ENCODE data around the gene CAMKV. TPM values are rescaled to one million over a fixed set of nuclear protein-coding genes. Genes with fewer than 3 reads are reported as not detected.
"Not testable (repeated sequence)": the region's sequence is repeated elsewhere in the genome, so short reads cannot be mapped to it uniquely, and the experiment has no call there.

The CAMKV gene
- total RNA-seq, 1 experiment from 2014 or later: 58.2 TPM

DNA sequence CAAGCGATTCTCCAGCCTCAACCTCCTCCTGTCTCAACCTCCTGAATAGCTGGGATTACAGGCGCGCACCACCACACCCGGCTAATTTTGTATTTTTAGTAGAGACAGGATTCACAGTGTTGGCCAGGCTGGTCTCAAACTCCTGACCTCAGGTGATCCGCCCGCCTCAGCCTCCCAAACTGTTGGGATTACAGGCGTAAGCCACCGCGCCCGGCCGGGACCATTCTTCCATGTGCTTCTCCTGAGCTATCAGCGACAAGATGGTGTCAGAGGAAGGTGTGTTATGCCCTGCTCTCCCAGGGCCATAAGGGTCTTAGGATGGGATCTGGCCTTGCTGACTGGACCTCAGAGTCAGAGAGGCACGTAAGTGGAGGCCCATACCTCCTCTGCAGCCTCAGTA is 34.7 kb upstream of the CAMKV start:
- DNase-seq (ENCODE audit: low spot score); H3K9me3 Mint-ChIP-seq; H3K4me3 Mint-ChIP-seq; ATAC-seq; H3K36me3 Mint-ChIP-seq; H3K27ac Mint-ChIP-seq; H3K27me3 Mint-ChIP-seq (ENCODE audit: low read depth); POLR2A ChIA-PET: not testable (repeated sequence)
- H3K4me1 Mint-ChIP-seq: peaks cover 33% of the 10 kb centered on the region
- CTCF ChIA-PET: interaction anchor here (0.6 to 8.9 kb wide), 3 partner anchors 54 to 100 kb away, joined by 4 to 115 read pairs (median 103); partner anchors contain the start of gene INKA1

GRCh38 chr3:49903451-49904424 is 34.0 kb upstream of the CAMKV start, which contains the start of gene MST1R:
Gene MST1R (minus strand): TSS chr3:49903873. CDS start chr3:49903609, 264 bp downstream.
- peak; percentile 91 for ATAC-seq
- Mint-ChIP-seq H3K27me3 (ENCODE audit: low read depth) (no peaks in the 10 kb centered on the region), H3K9me3 (no peaks in the 10 kb centered on the region), H3K4me1 (peaks cover 32% of the 10 kb centered on the region), H3K4me3 (peak within 1 kb of the TSS; percentile 66), H3K27ac (peak within 1 kb of the TSS; percentile 95), H3K36me3 (no peaks in the 10 kb centered on the region)
- ChIA-PET POLR2A (no interaction called here), CTCF (interaction anchor here (0.6 to 8.9 kb wide), 6 partner anchors 26 to 101 kb away, joined by 3 to 115 read pairs (median 4); partner anchors contain the start of genes CAMKV, INKA1 and MON1A)
- DNase-seq (ENCODE audit: low spot score): peak; percentile 94
- no peak for TF ChIP-seq ZNF416 (CRISPR knock-in tag; IDR thresholded peaks at IDR 0.05)
- TF ChIP-seq, protein P1, sequence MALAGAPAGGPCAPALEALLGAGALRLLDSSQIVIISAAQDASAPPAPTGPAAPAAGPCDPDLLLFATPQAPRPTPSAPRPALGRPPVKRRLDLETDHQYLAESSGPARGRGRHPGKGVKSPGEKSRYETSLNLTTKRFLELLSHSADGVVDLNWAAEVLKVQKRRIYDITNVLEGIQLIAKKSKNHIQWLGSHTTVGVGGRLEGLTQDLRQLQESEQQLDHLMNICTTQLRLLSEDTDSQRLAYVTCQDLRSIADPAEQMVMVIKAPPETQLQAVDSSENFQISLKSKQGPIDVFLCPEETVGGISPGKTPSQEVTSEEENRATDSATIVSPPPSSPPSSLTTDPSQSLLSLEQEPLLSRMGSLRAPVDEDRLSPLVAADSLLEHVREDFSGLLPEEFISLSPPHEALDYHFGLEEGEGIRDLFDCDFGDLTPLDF (CRISPR knock-in tag; IDR thresholded peaks at IDR 0.05): peak; percentile 39; the same call in 1 of the 2 replicates
- TF ChIP-seq NFE2L1 (CRISPR knock-in tag; IDR thresholded peaks at IDR 0.05): peak; percentile 12; the same call in 1 of the 2 replicates
- TF ChIP-seq TP53 (CRISPR knock-in tag; IDR thresholded peaks at IDR 0.05): peak; percentile 47; the same call in 1 of the 2 replicates
- no peak for TF ChIP-seq ZNF219 (CRISPR knock-in tag; IDR thresholded peaks at IDR 0.05; ENCODE audit: borderline replicate concordance)
- peak; percentile 81 for TF ChIP-seq SP1 (CRISPR knock-in tag; conservative IDR thresholded peaks at IDR 0.05)
- TF ChIP-seq CBFB (CRISPR knock-in tag; IDR thresholded peaks at IDR 0.05; ENCODE audit: low read depth): 0 out of 2 replicates have a peak, but pooled peaks have one; percentile 46
- TF ChIP-seq, protein P2, sequence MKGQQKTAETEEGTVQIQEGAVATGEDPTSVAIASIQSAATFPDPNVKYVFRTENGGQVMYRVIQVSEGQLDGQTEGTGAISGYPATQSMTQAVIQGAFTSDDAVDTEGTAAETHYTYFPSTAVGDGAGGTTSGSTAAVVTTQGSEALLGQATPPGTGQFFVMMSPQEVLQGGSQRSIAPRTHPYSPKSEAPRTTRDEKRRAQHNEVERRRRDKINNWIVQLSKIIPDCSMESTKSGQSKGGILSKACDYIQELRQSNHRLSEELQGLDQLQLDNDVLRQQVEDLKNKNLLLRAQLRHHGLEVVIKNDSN (CRISPR knock-in tag; IDR thresholded peaks at IDR 0.05): 0 out of 2 replicates have a peak, but pooled peaks have one; percentile 41
- TF ChIP-seq USF2 (CRISPR knock-in tag; IDR thresholded peaks at IDR 0.05): 0 out of 2 replicates have a peak, but pooled peaks have one; percentile 33
- 0 out of 2 replicates have a peak, but pooled peaks have one; percentile 1 for TF ChIP-seq ZNF121 (CRISPR knock-in tag; IDR thresholded peaks at IDR 0.05)
- TF ChIP-seq, protein P3, sequence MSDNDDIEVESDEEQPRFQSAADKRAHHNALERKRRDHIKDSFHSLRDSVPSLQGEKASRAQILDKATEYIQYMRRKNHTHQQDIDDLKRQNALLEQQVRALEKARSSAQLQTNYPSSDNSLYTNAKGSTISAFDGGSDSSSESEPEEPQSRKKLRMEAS (CRISPR knock-in tag; IDR thresholded peaks at IDR 0.05): peak; percentile 84
- TF ChIP-seq ATF2 (CRISPR knock-in tag; IDR thresholded peaks at IDR 0.05; ENCODE audit: borderline replicate concordance, low read depth): no peak
- TF ChIP-seq ESRRA (CRISPR knock-in tag; IDR thresholded peaks at IDR 0.05; ENCODE audit: borderline replicate concordance): peak; percentile 36; the same call in 1 of the 2 replicates
- TF ChIP-seq, protein P4, sequence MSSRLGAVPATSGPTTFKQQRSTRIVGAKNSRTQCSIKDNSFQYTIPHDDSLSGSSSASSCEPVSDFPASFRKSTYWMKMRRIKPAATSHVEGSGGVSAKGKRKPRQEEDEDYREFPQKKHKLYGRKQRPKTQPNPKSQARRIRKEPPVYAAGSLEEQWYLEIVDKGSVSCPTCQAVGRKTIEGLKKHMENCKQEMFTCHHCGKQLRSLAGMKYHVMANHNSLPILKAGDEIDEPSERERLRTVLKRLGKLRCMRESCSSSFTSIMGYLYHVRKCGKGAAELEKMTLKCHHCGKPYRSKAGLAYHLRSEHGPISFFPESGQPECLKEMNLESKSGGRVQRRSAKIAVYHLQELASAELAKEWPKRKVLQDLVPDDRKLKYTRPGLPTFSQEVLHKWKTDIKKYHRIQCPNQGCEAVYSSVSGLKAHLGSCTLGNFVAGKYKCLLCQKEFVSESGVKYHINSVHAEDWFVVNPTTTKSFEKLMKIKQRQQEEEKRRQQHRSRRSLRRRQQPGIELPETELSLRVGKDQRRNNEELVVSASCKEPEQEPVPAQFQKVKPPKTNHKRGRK (CRISPR knock-in tag; IDR thresholded peaks at IDR 0.05; ENCODE audit: borderline replicate concordance): no peak
- no peak for TF ChIP-seq ETV6 (CRISPR knock-in tag; IDR thresholded peaks at IDR 0.05)
- TF ChIP-seq SMAD3 (CRISPR knock-in tag; IDR thresholded peaks at IDR 0.05; ENCODE audit: borderline replicate concordance): no peak
- TF ChIP-seq ZNF281 (CRISPR knock-in tag; IDR thresholded peaks at IDR 0.05): peak; percentile 85; the same call in 1 of the 2 replicates
- TF ChIP-seq KAT7 (CRISPR knock-in tag; IDR thresholded peaks at IDR 0.05; ENCODE audit: borderline replicate concordance): no peak
- no peak for TF ChIP-seq ZNF425 (CRISPR knock-in tag; conservative IDR thresholded peaks at IDR 0.05)
- TF ChIP-seq TEAD1 (CRISPR knock-in tag; IDR thresholded peaks at IDR 0.05): peak; percentile 47; the same call in 1 of the 2 replicates
